Left renal cortex interstitium (tissue), 4 donors: ENCODE results near the gene GGT7. TPM values are rescaled to one million over a fixed set of nuclear protein-coding genes. Genes with fewer than 3 reads are reported as not detected.
"Not testable (repeated sequence)": the region's sequence is repeated elsewhere in the genome, so short reads cannot be mapped to it uniquely, and the experiment has no call there.

Experiments
- DNase-seq, 4 donors: peaks; one replicate each; pipeline ENCODE4 v3.0.0-alpha.2; 2013; ENCODE audit warnings: low read depth in 4 of 4, low spot score in 2 of 4, missing footprints in 1 of 4
- polyA plus RNA-seq, 4 donors: library from polyadenylated mRNA; unstranded; fragments of 120-200 nt; gene quantifications; one replicate each; pipeline ENCODE4 v1.2.1, GENCODE V29; 2013; ENCODE audit not compliant: insufficient read length in 4 of 4

Gene GGT7
- polyA plus RNA-seq, 4 donors, result 16.0 to 39.1 (median 29.1) TPM

GRCh38 chr20:34849778-34850177, 22.9 kb downstream of the GGT7 start:
- no peak for DNase-seq

DNA sequence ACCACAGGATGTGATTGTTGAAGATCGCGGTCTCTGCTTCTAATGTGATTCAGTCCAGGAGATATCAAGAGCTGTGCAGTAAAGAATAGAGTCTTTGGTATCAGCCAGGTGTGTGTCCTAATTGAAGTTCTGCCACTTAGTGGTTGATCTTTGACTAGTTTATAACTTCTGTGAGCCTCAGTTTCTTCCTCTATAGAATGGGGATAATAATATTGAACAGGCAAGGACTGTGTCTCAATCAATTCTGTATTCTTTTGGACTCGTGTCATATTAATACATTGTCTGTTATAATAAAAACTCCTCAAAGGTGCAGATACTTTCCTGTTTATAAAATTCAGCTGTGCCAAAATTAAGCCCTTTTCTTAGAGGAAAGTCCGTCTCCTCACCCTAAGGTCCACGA, 24.1 kb downstream of the GGT7 start:
- no peak for DNase-seq

DNA sequence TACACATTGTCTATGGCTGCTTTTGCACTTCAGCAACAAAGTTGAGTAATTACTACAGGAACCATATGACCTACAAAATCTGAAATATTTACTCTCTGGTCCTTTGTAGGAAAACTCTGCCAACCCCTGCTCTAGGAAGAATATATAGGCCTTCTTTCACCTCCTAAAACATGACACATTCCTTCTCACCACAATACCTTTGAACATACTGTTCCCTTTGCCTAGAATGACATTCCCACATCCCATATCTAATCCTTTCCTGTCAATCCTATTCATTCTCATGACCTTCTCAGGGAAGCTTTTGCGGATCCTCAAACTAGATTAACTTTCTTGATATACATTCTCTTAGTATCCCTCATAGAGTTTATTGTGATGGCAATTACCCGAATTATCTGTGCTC, 29.2 kb downstream of the GGT7 start:
- DNase-seq, result no peak

DNA sequence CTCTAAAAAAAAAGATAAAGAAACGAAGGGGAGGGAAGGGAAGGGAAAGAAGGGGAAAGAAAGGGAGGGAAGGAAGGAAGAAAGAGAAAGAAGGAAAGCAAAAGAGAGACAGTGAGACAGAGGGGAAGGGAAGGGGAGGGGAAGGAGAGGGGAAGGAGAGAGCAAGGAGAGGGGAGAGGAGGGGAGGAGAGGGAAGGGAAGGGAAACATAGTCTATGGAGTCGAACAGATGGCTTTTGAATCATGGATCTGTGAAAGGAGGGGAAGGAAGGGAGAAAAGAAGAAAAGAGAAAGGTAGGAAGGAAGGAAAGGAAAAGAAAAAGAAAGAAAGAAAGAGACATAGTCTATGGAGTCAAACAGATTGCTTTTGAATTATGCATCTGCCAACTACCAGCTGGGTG, 30.5 kb downstream of the GGT7 start:
- no peak for DNase-seq

DNA sequence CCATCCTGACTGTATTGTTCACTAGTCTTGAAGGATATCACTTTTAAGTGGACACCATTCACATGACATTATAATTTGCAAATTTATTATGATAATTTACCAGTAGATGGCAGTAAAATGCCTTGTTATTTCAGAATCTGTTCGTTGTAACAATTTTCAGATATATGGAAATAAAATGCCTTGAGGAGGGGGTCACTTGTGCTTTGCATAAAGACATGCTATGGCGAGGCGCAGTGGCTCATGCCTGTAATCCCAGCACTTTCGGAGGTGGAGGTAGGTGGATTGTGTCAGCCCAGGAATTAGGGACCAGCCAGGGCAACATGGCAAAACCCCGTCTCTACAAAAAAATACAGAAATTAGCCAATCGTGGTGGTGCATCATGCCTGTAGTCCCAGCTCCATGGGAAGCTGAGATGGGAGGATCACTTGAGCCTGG, 38.2 kb downstream of the GGT7 start:
- DNase-seq, result peak in 2 of 4 donors; percentile 3 to 9

DNA sequence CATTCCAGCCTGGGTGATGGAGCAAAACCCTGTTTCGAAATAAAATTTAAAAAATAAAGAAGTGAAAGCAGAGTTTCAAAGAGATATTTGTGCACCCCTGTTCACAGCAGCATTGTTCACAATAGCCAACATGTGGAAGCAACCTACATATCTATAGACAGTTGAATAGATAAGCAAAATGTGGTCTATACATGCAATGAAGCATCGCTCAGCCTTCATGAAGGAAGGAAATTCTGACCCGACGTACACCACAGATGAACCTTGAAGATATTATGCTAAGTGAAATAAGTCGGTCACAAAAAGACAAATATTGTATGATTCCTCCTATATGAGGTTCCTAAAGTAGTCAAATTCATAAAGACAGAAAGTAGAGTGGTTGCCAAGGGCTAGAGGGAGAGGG, 40.7 kb downstream of the GGT7 start:
- DNase-seq, result no peak

GRCh38 chr20:34829191-34829590, 43.5 kb downstream of the GGT7 start:
- DNase-seq, result no peak

GRCh38 chr20:34825530-34826362, 46.9 kb downstream of the GGT7 start, which contains the start of gene NCOA6:
Gene NCOA6, minus strand, starts transcription at chr20:34825651. Its CDS starts 43,296 bp downstream, at chr20:34782355.
- peak in 2 of 4 donors; percentile 37 to 66 for DNase-seq

DNA sequence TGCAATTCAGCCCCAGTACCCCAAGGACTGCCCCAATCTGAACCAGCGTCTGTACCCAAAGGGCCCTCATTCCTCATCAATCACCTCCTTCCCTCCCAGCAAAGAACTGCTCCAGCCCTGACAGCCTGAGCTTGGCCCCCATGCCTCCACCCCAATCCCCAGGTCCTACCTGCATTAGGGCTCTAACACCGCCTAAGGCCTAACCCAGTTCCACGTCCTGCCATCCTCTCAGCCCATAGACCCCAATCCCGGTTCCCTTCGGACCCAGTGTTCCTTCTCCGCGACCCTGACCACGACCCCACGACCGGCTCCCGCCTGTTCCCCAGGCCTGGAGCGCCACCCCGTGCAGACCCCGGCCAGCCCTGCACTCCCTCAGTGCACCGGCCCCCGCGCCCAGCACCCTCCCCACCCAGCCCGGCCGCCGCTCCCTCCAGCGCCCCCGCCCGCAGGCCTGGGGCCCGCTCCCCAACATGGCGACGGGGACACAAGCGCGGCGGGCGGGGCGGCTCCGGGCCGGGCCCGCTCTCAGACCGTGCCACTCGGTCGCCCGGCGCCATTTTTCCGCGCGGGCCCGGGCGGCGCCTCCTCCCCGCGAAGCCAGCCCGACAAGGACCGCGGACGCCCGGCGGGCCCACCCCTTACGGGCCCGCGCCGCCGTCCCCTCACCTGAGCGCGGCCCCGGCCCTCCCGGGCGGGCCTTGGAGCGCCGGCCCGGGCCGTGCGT, 47.7 kb downstream of the GGT7 start:
- DNase-seq, result peak in 2 of 4 donors; percentile 23 to 29

DNA sequence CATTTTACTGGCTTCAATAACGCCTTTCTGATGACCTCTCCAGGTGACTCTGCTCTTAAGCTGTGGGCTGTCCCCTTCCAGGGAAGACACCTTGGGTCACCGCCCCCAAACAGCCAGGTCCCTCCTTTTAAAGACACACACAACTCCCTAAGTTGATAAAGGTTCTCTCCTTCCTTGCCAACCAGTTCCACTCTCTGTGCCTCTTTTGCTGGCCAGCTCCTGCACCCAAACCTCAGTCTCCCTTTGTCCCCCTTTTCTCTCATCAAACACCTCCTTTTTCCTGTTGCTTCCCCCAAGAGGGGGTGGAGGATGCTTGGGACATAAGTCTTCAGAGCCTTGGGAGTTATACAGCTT, 48.2 kb downstream of the GGT7 start:
- DNase-seq, result peak in 3 of 4 donors; percentile 35 to 62 (median 47)

- no peak for DNase-seq
These were observed 48.6 kb downstream of the GGT7 start for GRCh38 chr20:34824026-34824425.

DNA sequence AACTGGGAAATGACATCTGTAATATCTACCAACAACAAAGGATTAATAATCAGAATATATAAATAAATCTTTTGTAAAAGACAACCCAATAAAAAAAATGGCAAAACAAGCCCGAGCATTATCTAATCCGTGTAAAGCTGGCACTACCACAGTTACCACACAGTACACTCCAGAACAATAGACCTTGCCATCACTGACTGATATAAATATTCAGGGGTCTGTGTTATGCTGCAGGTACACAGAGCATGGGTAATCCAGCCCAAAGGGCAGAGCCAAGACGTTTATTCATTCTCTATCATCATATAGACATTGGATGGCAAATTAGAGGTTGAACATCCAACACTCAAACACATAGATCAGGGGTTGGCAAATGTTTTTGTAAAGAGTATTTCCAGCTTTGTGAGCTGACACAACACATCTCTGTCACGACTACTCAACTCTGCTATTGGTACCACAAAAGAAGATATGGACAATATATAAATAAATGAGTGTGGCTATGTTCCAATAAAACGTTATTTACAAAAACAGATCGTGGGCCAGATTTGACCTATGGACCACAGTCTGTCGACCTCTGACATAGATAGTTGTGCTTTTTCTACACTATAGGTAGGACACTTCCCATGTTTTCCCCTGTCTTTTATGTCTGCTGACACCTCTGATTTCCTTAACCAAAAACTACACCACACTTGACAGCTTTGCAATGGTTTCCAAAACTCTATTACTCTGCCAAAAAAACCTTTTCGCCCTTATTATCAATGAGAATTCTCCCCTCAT, 51.7 kb downstream of the GGT7 start:
- no peak for DNase-seq

DNA sequence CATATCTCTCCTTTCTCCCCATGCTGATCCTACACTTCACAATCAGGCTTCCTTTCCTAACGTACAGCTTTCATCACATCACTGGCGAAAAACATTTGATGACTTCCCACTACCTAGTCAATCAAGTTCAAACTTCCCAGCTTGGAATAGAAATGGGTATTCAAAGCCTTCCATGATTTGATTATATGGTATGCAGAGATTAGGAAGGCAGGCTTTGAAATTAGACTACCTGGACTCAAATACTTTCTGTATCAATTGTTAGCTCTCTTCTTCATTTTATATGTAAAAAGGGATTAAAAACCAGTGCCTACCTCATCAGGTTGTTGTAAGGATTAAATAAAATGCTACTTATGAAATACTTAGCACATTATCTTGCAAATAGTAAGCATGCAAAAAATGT, 54.9 kb downstream of the GGT7 start:
- DNase-seq, result no peak

DNA sequence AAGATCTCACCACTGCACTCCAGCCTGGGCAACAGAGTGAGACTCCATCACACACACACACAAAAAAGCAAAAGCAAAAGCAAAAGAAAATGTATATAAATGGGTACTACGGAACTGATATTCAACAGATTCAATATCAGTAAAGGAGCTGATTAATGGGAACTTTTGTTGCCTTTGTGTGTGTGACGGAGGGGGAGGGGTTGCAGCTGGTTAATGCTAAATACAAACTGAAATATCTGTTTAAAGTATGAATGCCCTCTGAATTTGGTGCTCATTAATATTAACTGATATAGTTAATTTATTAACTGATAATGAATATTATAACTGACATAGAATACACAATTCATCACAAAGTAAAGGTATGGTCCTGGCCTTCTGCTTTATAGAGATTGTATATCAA, 55.6 kb downstream of the GGT7 start:
- no peak for DNase-seq

DNA sequence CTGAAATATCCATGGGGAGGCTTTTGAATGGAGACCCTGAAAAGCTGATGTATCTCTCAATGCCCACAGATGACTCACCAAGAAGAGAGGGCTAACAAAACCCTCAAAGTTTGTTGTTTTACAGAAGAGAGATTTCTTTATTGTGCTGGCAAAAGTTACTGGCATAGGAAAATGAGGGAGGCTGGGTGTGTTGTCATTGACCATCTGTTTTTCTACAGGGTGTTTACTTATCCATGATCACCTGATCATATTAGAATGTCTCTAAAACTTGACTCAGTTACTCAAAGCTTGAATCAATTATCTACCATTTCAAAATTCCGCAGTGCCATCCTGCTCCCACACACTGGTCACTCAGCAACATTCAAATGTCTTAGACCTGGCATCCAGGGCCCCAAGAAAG, 57.0 kb downstream of the GGT7 start:
- DNase-seq, result no peak

DNA sequence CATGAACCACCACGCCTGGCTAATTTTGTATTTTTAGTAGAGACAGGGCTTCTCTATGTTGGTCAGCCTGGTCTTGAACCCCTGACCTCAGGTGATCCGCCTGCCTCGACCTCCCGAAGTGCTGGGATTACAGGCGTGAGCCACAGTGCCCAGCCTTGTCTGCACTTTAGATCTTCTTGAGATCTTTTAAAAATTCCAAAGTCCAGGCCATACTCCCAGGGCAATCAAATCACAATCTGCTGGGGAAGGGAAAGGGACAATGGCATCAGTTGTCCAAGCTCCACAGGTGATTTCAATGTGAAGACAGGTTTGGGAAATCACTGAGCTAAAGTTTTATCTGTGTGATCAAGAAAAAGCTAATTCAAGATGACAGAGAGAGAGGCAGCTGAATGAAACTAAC, 64.1 kb downstream of the GGT7 start:
- DNase-seq, result no peak

GRCh38 chr20:34807944-34808465, 64.7 kb downstream of the GGT7 start:
- not testable (repeated sequence) for DNase-seq

GRCh38 chr20:34806255-34806654, 66.4 kb downstream of the GGT7 start:
- DNase-seq, result no peak

GRCh38 chr20:34798871-34799270, 73.8 kb downstream of the GGT7 start:
- DNase-seq, result no peak

GRCh38 chr20:34798328-34798727, 74.3 kb downstream of the GGT7 start:
- no peak for DNase-seq
